22Rv1 (cell line): ENCODE data around the gene SLBP.

ENCODE experiments used
- CTCF ChIP-seq: fragments of 450-650 bp; IDR thresholded peaks from 2 replicates; pipeline ENCODE4 v1.5.1; 2017; ENCODE audit warnings: mild to moderate bottlenecking
- ZFX ChIP-seq: fragments of 450-650 bp; IDR thresholded peaks from 2 replicates; pipeline ENCODE4 v1.6.1; 2017; ENCODE audit warnings: antibody characterized with exemption, borderline replicate concordance

- TF ChIP-seq CTCF, result no peak
- no peak for TF ChIP-seq ZFX
Observed at GRCh38 chr4:1755297-1755696, 43.2 kb upstream of the SLBP start.
